CD8-positive, alpha-beta memory T cell (primary cell): ENCODE data around the gene CUTA. TPM values are rescaled to one million over a fixed set of nuclear protein-coding genes. Genes with fewer than 3 reads are reported as not detected.
A peak's percentile ranks its signal among the peaks of the same experiment; 100 is the strongest.

Source experiments
- CTCF ChIA-PET: fragments of 350-600 bp; sonication (Branson Sonifier 250); formaldehyde crosslinking; loops from one replicate; lab custom pipeline; 2021; ENCODE audit warnings: antibody characterized with exemption; lab: Charles Lee
- POLR2A ChIA-PET: fragments of 350-600 bp; sonication (Branson Sonifier 250); formaldehyde crosslinking; loops from one replicate; lab custom pipeline; 2021; ENCODE audit warnings: antibody characterized with exemption; lab: Charles Lee
- DNase-seq, 5 donors: peaks; one replicate each; pipeline versions ENCODE4 v3.0.0 to v3.0.0-alpha.2; 2020 to 2022; ENCODE audit warnings: mixed read lengths in 1 of 5
- H3K27ac ChIP-seq: one replicate; pipeline ENCODE4 v1.7.0; 2013; ENCODE audit warnings: low read depth, mild to moderate bottlenecking, low read length, moderate library complexity
- H3K27me3 ChIP-seq: 2 replicates; pipeline ENCODE4 v1.7.0; 2013; ENCODE audit warnings: low read length, mild to moderate bottlenecking; ENCODE audit not compliant: insufficient read depth, poor library complexity, severe bottlenecking
- H3K36me3 ChIP-seq: 2 replicates; pipeline ENCODE4 v1.7.0; 2013; ENCODE audit warnings: mild to moderate bottlenecking, low read length, moderate library complexity; ENCODE audit not compliant: insufficient read depth
- H3K4me1 ChIP-seq: 2 replicates; pipeline ENCODE4 v1.7.0; 2013; ENCODE audit warnings: mild to moderate bottlenecking, low read length, moderate library complexity; ENCODE audit not compliant: insufficient read depth
- H3K4me3 ChIP-seq: 2 replicates; pipeline ENCODE4 v1.7.0; 2013; ENCODE audit warnings: mild to moderate bottlenecking, low read length
- H3K9me3 ChIP-seq: 2 replicates; pipeline ENCODE4 v1.7.0; 2013; ENCODE audit warnings: mild to moderate bottlenecking, low read length
- H3K27ac Mint-ChIP-seq, 8 donors: one replicate each; pipeline ENCODE4 v1.8.0; 2020 to 2021; ENCODE audit warnings: mixed read lengths in 8 of 8, mild to moderate bottlenecking in 6 of 8, inconsistent platforms in 3 of 8, moderate library complexity in 3 of 8
- H3K27me3 Mint-ChIP-seq, 2 donors: one replicate each; pipeline ENCODE4 v1.8.0; 2020 to 2021; ENCODE audit warnings: mixed read lengths in 2 of 2, mild to moderate bottlenecking in 1 of 2, moderate library complexity in 1 of 2
- H3K36me3 Mint-ChIP-seq, 3 donors: one replicate each; pipeline ENCODE4 v1.8.0; 2020 to 2021; ENCODE audit warnings: mixed read lengths in 3 of 3, inconsistent platforms in 1 of 3, mild to moderate bottlenecking in 1 of 3
- H3K4me1 Mint-ChIP-seq, 3 donors: one replicate each; pipeline ENCODE4 v1.8.0; 2020 to 2021; ENCODE audit warnings: mixed read lengths in 3 of 3, inconsistent platforms in 1 of 3, mild to moderate bottlenecking in 1 of 3
- H3K4me3 Mint-ChIP-seq, 7 donors: one replicate each; pipeline ENCODE4 v1.8.0; 2020 to 2021; ENCODE audit warnings: mixed read lengths in 7 of 7, mild to moderate bottlenecking in 6 of 7, moderate library complexity in 4 of 7, inconsistent platforms in 2 of 7
- H3K9me3 Mint-ChIP-seq, 5 donors: one replicate each; pipeline ENCODE4 v1.8.0; 2020 to 2022; ENCODE audit warnings: mixed read lengths in 5 of 5, mild to moderate bottlenecking in 3 of 5, moderate library complexity in 2 of 5, inconsistent platforms in 1 of 5
- polyA plus RNA-seq: library from polyadenylated mRNA; unstranded; fragments of 300-500 nt; fragmentation: Illumina TruSeq; gene quantifications from one replicate; pipeline ENCODE4 v1.2.3, GENCODE V29; 2021
- total RNA-seq, 2 experiments: library from RNA; stranded (reverse); gene quantifications; one replicate each; pipeline ENCODE4 v1.2.3, GENCODE V29; 2021

The CUTA gene
- total and polyA plus RNA-seq, 3 experiments from 2014 or later, result 149 to 451 (median 164) TPM

DNA sequence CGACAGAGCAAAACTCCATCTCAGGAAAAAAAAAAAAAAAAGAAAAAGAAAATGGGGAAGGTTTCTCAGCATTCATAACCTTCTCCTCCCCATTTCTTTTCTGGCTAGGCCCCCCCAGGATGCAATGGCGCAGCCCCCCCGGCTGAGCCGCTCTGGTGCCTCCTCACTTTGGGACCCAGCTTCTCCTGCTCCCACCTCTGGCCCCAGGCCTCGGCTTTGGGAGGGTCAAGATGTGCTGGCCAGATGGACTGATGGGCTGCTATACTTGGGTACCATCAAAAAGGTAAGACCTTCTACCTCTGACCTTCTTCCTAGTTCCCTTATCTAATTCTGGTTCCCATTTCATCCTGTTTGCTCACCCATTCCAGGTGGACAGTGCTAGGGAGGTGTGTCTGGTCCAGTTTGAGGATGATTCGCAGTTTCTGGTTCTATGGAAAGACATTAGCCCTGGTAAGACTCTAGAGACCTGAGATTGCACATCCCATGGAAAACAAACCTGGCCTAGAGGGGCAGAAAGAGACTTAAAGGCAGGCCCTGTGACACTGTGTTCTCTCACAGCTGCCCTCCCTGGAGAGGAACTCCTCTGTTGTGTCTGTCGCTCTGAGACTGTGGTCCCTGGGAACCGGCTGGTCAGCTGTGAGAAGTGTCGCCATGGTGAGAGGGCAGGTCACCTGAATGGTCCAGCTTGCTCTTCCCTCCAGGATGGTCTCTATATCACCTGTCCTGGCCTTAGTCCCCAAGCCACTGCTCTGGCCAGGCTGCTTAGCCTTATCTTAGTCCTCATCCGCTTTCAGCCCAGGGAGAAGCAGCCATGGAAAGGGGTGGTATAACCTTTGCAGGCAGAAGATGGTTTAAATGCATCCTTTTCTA lies 5.5 kb downstream of the CUTA start:
- H3K27ac ChIP-seq, result no peak overlapping the region
- DNase-seq, result peak in 1 of 5 donors; percentile 46
- peaks cover 0 to 2% (median 0%) of the 10 kb centered on the region in 5 donors for H3K9me3 Mint-ChIP-seq
- no peaks in the 10 kb centered on the region for H3K9me3 ChIP-seq
- peaks cover 33% of the 10 kb centered on the region for H3K36me3 ChIP-seq
- H3K27me3 ChIP-seq, result no peaks in the 10 kb centered on the region
- H3K4me1 ChIP-seq, result peaks cover 61% of the 10 kb centered on the region
- H3K27me3 Mint-ChIP-seq, result no peaks in the 10 kb centered on the region
- peak overlapping the region; percentile 85 to 94 (median 91) for H3K4me3 Mint-ChIP-seq
- ChIA-PET POLR2A (interaction anchor here (0.6 to 3.2 kb wide), 4 partner anchors 13 to 158 kb away, joined by 4 to 13 read pairs (median 8); partner anchors contain the start of gene B3GALT4), CTCF (interaction anchor here (1.4 kb wide), 2 partner anchors 13 to 135 kb away, joined by 3 read pairs; partner anchors contain the start of gene B3GALT4)
- H3K4me3 ChIP-seq, result no peak overlapping the region
- H3K4me1 Mint-ChIP-seq, result peaks cover 60 to 69% (median 64%) of the 10 kb centered on the region in 3 donors
- peaks cover 5 to 57% (median 10%) of the 10 kb centered on the region in 3 donors for H3K36me3 Mint-ChIP-seq
- H3K27ac Mint-ChIP-seq, result peak overlapping the region; percentile 72 to 100 (median 94)

DNA sequence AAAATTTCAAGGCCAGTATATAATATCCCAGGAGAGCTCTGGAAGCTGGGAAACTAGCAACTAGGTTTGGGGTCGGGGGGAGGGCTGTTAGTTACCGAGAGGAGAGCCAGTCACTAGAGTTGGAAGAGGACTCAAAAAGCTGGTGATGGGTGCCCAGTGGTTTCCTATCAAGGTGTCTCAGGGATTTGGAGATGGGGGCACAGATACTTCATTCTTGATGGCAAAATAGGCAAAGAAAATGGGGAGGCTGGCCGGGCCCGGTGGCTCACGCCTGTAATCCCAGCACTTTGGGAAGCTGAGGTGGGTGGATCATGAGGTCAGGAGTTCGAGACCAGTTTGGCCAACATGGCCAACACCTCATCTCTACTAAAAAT lies 6.3 kb downstream of the CUTA start:
- Mint-ChIP-seq H3K9me3 (peaks cover 0 to 2% (median 0%) of the 10 kb centered on the region in 5 donors), H3K4me1 (peaks cover 53 to 61% (median 57%) of the 10 kb centered on the region in 3 donors), H3K4me3 (peak overlapping the region; percentile 85 to 94 (median 91)), H3K27me3 (no peaks in the 10 kb centered on the region), H3K36me3 (peaks cover 5 to 52% (median 8%) of the 10 kb centered on the region in 3 donors), H3K27ac (peak overlapping the region; percentile 88 to 100 (median 95))
- DNase-seq, result peak in 1 of 5 donors; percentile 44
- H3K27ac ChIP-seq, result peak overlapping the region; percentile 87
- no peaks in the 10 kb centered on the region for H3K27me3 ChIP-seq
- peaks cover 53% of the 10 kb centered on the region for H3K4me1 ChIP-seq
- peaks cover 33% of the 10 kb centered on the region for H3K36me3 ChIP-seq
- peak overlapping the region; percentile 95 for H3K4me3 ChIP-seq
- CTCF ChIA-PET, result interaction anchor here (1.4 kb wide), 2 partner anchors 14 to 135 kb away, joined by 3 read pairs; partner anchors contain the start of gene B3GALT4
- H3K9me3 ChIP-seq, result no peaks in the 10 kb centered on the region
- POLR2A ChIA-PET, result interaction anchor here (0.6 to 3.2 kb wide), 5 partner anchors 14 to 159 kb away, joined by 4 to 13 read pairs (median 9); partner anchors contain the start of genes B3GALT4 and ZBTB9

DNA sequence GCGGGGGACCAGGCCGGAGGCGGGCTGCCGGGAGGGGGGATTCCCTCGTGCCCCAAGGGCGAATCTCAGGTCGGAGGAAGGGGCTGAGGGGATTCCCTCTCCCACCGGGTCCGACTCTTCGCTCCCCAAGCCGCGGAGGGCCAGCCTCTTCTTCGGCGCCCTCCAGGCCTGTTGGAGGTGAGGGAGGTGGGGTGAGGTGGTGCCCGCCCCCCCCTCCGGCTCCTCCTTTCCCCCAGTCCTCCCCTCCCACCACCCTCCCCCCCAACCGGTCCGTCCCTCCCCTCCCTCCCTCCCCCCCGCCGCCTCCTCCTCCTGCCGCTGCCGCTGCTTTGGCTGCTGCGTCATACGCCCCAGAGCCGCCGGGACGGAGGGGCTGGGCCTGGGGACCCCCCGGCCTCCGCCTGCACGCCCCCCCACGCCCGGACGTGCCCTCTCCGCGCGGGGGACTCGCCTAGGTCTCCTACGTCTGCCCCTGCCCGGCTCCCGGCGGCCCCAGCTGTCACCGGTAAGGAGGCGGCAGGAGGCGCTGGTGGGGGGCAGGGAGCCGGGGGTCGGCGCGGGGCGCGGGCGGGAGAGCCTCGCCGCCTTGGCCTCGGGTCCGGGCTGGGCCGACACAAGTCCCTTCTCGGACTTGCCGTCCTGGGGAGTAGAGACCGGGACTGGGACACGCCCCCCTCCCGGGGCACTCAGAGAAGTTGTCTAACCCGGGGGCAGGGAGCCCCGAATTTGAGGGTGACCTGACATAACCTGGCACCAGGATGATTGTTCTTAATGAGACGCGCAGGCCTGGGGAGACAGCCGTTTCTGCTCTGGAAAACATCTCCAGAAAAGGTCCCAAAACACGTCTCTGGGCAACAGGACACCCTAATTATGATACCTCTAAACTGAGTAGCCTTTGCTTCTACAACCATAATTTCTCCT lies 6.9 kb downstream of the CUTA start, which contains the start of gene PHF1:
TSS of gene PHF1 (plus strand) at position 304 of the 921 bp plus-strand sequence. CDS start 1,250 bp downstream, outside the sequence.
- Mint-ChIP-seq H3K4me1 (peaks cover 46 to 56% (median 52%) of the 10 kb centered on the region in 3 donors), H3K36me3 (peaks cover 5 to 45% (median 6%) of the 10 kb centered on the region in 3 donors)
- DNase-seq, result peak in 3 of 5 donors; percentile 81 to 90 (median 88)

DNA sequence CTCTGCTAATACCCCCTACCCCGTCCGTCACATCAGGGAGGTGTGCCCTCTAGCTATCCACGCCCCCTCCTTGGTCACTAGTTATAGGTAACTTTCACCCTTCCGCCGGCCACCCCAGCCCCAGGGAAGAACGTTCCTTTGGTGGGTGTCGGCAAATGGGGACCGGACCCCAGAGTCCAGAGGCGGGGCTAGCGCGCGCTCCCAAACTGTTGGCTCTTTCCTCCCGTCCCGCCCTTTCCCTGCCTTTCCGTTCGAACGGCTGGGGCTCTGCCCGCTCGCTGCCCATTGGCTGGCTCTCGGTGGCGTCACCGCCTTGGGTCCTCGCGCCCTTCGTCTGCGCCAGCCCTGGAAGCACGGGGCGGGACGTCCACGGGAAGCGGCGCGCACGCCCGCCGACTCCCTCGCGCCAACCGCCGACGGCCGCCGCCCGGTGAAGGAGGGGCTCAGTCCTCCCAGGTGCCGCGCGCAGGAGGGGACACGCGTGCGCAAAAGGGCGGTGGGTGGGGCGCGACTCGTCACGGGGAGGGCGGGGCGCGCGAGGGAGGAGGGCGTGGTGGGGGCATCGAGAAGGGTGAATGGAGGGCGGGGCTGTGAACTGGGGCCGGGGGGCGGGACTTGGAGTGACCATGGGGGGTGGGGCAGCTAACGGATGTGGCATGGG lies 7.7 kb downstream of the CUTA start:
- ChIA-PET CTCF (interaction anchor here (1.1 to 3.6 kb wide), 4 partner anchors 15 to 27 kb away, joined by 3 to 10 read pairs (median 3); partner anchors contain the start of gene KIFC1), POLR2A (interaction anchor here (0.5 to 3.2 kb wide), 9 partner anchors 9 to 438 kb away, joined by 3 to 13 read pairs (median 4); partner anchors contain the start of gene ZBTB9)
- peak; percentile 95 to 99 (median 98) for DNase-seq
- Mint-ChIP-seq H3K27me3 (no peaks in the 10 kb centered on the region), H3K4me3 (peak overlapping the region; percentile 85 to 94 (median 91)), H3K4me1 (peaks cover 47 to 55% (median 52%) of the 10 kb centered on the region in 3 donors), H3K36me3 (peaks cover 0 to 37% (median 6%) of the 10 kb centered on the region in 3 donors), H3K9me3 (peaks cover 0 to 2% (median 0%) of the 10 kb centered on the region in 5 donors), H3K27ac (peak overlapping the region; percentile 94 to 100 (median 98))
- H3K4me3 ChIP-seq, result peak overlapping the region; percentile 87
- peaks cover 23% of the 10 kb centered on the region for H3K36me3 ChIP-seq
- no peaks in the 10 kb centered on the region for H3K9me3 ChIP-seq
- H3K4me1 ChIP-seq, result peaks cover 42% of the 10 kb centered on the region
- no peaks in the 10 kb centered on the region for H3K27me3 ChIP-seq
- peak overlapping the region; percentile 95 for H3K27ac ChIP-seq

More for the DNA sequence above, 6.9 kb downstream of the CUTA start, which contains the start of gene PHF1:
- Histone ChIP-seq H3K27ac (peak within 1 kb of the TSS; percentile 95), H3K9me3 (no peaks in the 10 kb centered on the region), H3K27me3 (no peaks in the 10 kb centered on the region), H3K4me3 (peak within 1 kb of the TSS; percentile 95), H3K36me3 (peaks cover 30% of the 10 kb centered on the region), H3K4me1 (peaks cover 47% of the 10 kb centered on the region)
- Mint-ChIP-seq H3K4me3 (peak within 1 kb of the TSS; percentile 85 to 94 (median 91)), H3K27ac (peak within 1 kb of the TSS; percentile 94 to 100 (median 98)), H3K27me3 (no peaks in the 10 kb centered on the region), H3K9me3 (peaks cover 0 to 2% (median 0%) of the 10 kb centered on the region in 5 donors)
- ChIA-PET CTCF (interaction anchor here (1.1 to 3.6 kb wide), 4 partner anchors 14 to 134 kb away, joined by 3 to 10 read pairs (median 3); partner anchors contain the start of gene B3GALT4), POLR2A (interaction anchor here (0.5 to 3.2 kb wide), 11 partner anchors 8 to 439 kb away, joined by 3 to 13 read pairs (median 5); partner anchors contain the start of genes B3GALT4 and ZBTB9)

DNA sequence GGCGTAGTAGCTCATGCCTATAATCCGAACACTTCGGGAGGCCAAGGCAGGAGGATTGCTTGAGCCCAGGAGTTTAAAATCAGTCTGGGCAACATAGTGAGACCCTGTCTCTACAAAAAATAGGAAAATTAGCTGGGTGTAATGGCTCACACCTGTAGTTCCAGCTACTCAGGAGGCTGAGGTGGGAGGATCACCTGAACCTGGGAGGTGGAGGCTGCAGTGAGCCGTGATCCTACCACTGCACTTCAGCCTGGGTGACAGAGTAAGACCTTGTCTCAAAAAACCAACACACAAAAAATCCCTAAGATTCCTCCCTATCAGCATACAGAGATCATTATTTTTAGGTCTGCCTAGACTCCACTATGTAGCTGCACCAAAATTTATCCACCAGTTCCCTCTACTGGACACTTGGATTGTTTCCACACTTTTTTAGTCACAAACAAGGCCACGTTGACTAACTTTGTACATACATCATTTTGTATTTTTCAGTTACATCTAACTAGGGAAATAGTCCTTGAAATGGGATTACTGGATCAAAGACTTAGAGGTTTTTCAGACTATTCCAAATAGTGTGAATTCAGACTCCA lies 10.7 kb downstream of the CUTA start:
- Histone ChIP-seq H3K27ac (no peak overlapping the region), H3K4me3 (no peak overlapping the region), H3K36me3 (peaks cover 2% of the 10 kb centered on the region), H3K9me3 (no peaks in the 10 kb centered on the region), H3K4me1 (peaks cover 23% of the 10 kb centered on the region), H3K27me3 (no peaks in the 10 kb centered on the region)
- ChIA-PET POLR2A (no interaction called here), CTCF (interaction anchor here (0.8 to 3.6 kb wide), 3 partner anchors 17 to 130 kb away, joined by 3 to 10 read pairs (median 4); partner anchors contain the start of gene B3GALT4)
- no peaks in the 10 kb centered on the region for H3K27me3 Mint-ChIP-seq
- H3K36me3 Mint-ChIP-seq, result peaks cover 0 to 8% (median 0%) of the 10 kb centered on the region in 3 donors
- H3K4me1 Mint-ChIP-seq, result peaks cover 27 to 34% (median 32%) of the 10 kb centered on the region in 3 donors
- H3K4me3 Mint-ChIP-seq, result peak overlapping the region in 1 of 7 donors; percentile 65
- DNase-seq, result no peak
- H3K9me3 Mint-ChIP-seq, result no peaks in the 10 kb centered on the region
- peak overlapping the region in 6 of 8 donors; percentile 11 to 100 (median 36) for H3K27ac Mint-ChIP-seq

DNA sequence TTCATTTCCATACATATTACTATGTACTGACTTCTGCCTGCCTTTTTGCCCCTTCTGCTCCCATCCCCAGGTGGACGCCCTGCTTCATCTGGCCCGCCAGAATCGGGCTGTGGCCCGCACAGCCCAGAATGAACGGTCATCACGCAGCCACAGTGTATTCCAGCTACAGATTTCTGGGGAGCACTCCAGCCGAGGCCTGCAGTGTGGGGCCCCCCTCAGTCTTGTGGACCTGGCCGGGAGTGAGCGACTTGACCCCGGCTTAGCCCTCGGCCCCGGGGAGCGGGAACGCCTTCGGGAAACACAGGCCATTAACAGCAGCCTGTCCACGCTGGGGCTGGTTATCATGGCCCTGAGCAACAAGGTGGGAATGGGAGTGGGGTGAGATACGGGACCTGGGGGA lies 11.8 kb downstream of the CUTA start:
- CTCF ChIA-PET, result interaction anchor here (1.8 kb wide), 1 partner anchor 129 kb away, joined by 4 read pairs; the partner anchor contains the start of gene B3GALT4
- Histone ChIP-seq H3K9me3 (no peaks in the 10 kb centered on the region), H3K4me1 (peaks cover 13% of the 10 kb centered on the region), H3K36me3 (no peaks in the 10 kb centered on the region), H3K27ac (no peak overlapping the region), H3K4me3 (no peak overlapping the region), H3K27me3 (no peaks in the 10 kb centered on the region)
- no peaks in the 10 kb centered on the region for H3K9me3 Mint-ChIP-seq
- peaks cover 0 to 1% (median 0%) of the 10 kb centered on the region in 3 donors for H3K36me3 Mint-ChIP-seq
- H3K4me3 Mint-ChIP-seq, result no peak overlapping the region
- peak overlapping the region in 5 of 8 donors; percentile 13 to 100 (median 77) for H3K27ac Mint-ChIP-seq
- H3K4me1 Mint-ChIP-seq, result peaks cover 20 to 26% (median 24%) of the 10 kb centered on the region in 3 donors
- POLR2A ChIA-PET, result no interaction called here
- DNase-seq, result peak in 1 of 5 donors; percentile 40
- no peaks in the 10 kb centered on the region for H3K27me3 Mint-ChIP-seq
